HFFc6 (cell line): ENCODE data around the gene RAB11FIP2. TPM values are rescaled to one million over a fixed set of nuclear protein-coding genes. Genes with fewer than 3 reads are reported as not detected.
A peak's percentile ranks its signal among the peaks of the same experiment; 100 is the strongest.

ENCODE experiments used
- DNase-seq: peaks from one replicate; pipeline ENCODE4 v3.0.0-alpha.2; 2018
- H3K27ac Mint-ChIP-seq: 2 replicates; pipeline ENCODE4 v1.8.0; 2020; ENCODE audit warnings: mild to moderate bottlenecking, mixed read lengths
- H3K27me3 Mint-ChIP-seq: 2 replicates; pipeline ENCODE4 v1.8.0; 2021; ENCODE audit warnings: mild to moderate bottlenecking, moderate library complexity, mixed read lengths; ENCODE audit not compliant: insufficient read depth
- H3K36me3 Mint-ChIP-seq: 2 replicates; pipeline ENCODE4 v1.8.0; 2021; ENCODE audit warnings: low read depth, mixed read lengths
- H3K4me1 Mint-ChIP-seq: 2 replicates; pipeline ENCODE4 v1.8.0; 2020; ENCODE audit warnings: low read depth, mixed read lengths
- H3K4me3 Mint-ChIP-seq: 2 replicates; pipeline ENCODE4 v1.8.0; 2020; ENCODE audit warnings: mild to moderate bottlenecking, moderate library complexity, mixed read lengths
- H3K9me3 Mint-ChIP-seq: 2 replicates; pipeline ENCODE4 v1.8.0; 2020; ENCODE audit warnings: mild to moderate bottlenecking, mixed read lengths
- total RNA-seq, 6 experiments: library from RNA; stranded (reverse); fragmentation: NEBNext Ultra II Directional; extraction: Animal tissue kit (Norgen Biotek cat#: 25700); gene quantifications; 2 replicates in 1 of 6; 3 replicates in 5 of 6; pipeline ENCODE4 v1.2.3, GENCODE V29; 2021
- TF ChIP-seq, protein P1 (sequence below): fragments of 200-600 bp; sonication (generic); IDR thresholded peaks from 2 replicates; pipeline ENCODE4 v1.5.0; 2021; ENCODE audit warnings: antibody characterized with exemption, mild to moderate bottlenecking

The RAB11FIP2 gene
- total RNA-seq, 6 experiments from 2014 or later, result 13.3 to 16.4 (median 16.2) TPM

- Mint-ChIP-seq H3K36me3 (no peaks in the 10 kb centered on the region), H3K4me1 (no peaks in the 10 kb centered on the region), H3K27ac (no peak overlapping the region), H3K27me3 (no peaks in the 10 kb centered on the region), H3K9me3 (no peaks in the 10 kb centered on the region), H3K4me3 (no peak overlapping the region)
- TF ChIP-seq, protein P1, sequence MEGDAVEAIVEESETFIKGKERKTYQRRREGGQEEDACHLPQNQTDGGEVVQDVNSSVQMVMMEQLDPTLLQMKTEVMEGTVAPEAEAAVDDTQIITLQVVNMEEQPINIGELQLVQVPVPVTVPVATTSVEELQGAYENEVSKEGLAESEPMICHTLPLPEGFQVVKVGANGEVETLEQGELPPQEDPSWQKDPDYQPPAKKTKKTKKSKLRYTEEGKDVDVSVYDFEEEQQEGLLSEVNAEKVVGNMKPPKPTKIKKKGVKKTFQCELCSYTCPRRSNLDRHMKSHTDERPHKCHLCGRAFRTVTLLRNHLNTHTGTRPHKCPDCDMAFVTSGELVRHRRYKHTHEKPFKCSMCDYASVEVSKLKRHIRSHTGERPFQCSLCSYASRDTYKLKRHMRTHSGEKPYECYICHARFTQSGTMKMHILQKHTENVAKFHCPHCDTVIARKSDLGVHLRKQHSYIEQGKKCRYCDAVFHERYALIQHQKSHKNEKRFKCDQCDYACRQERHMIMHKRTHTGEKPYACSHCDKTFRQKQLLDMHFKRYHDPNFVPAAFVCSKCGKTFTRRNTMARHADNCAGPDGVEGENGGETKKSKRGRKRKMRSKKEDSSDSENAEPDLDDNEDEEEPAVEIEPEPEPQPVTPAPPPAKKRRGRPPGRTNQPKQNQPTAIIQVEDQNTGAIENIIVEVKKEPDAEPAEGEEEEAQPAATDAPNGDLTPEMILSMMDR, result no peak
- DNase-seq, result no peak
These were observed 59.4 kb downstream of the RAB11FIP2 start for GRCh38 chr10:117987244-117987909.

DNA sequence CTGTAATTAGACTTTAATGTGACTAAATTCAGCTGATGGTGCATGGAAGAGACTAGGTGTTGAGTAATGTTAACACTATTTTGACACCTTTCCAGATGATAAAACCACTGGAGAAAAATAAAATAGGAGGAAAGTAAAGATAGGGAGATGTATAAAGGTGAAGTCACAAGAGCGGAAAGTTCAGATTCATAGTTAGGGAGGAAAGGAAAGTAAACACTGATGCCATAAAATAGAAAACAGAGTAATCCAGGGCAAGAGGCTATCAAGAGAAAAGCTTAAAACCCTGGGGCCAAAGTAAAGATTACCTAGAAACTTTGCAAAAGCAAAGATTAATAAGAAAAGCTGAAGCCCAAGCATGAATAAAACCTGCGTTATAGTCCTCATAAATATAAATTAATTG is 62.8 kb downstream of the RAB11FIP2 start:
- Mint-ChIP-seq H3K4me3 (no peak overlapping the region), H3K27me3 (no peaks in the 10 kb centered on the region), H3K36me3 (no peaks in the 10 kb centered on the region), H3K4me1 (peaks cover 20% of the 10 kb centered on the region), H3K9me3 (no peaks in the 10 kb centered on the region), H3K27ac (no peak overlapping the region)
- TF ChIP-seq, protein P1, result no peak
- no peak for DNase-seq

DNA sequence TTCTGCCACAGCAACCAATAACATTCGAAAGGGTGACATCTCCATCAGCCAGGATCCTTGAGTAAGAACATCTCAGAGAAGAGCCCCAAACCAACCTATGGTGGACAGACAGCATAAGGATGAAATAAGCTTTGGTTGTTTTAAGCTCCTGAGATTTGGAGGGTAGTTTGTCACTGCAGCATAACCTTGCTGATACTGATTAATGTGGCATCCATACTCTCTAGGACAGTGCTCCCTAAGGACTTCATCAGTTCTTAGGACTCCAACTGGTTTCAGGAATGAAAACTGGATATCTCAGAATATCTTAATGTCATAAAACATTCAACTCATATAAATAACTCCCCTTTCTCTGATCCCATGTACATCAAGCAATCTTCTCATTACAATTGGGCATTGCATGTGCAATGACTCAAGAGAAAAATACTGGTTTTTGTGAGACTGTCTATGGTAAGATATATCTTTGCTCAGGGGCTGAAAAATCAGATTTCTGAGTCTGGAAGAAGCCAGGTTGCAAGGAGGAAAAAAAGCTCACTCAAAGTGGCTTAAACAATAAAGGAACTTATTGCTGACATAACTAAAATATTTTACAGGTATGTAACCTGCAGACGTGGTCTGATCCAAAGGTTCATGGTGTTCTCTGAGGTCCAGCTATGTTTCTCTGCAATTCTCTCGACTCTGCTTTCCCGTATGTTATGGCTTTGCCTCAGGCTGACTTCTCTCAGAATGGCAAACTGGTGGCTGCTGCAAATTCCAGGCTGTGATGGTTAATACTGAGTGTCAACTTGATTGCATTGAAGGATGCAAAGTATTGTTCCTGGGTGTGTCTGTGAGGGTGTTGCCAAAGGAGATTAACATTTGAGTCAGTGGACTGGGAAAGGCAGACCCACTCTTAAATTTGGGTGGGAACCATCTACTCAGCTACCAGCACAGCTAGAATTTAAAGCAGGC is 65.7 kb downstream of the RAB11FIP2 start:
- Mint-ChIP-seq H3K4me1 (peaks cover 20% of the 10 kb centered on the region), H3K4me3 (no peak overlapping the region), H3K27me3 (no peaks in the 10 kb centered on the region), H3K36me3 (no peaks in the 10 kb centered on the region), H3K9me3 (no peaks in the 10 kb centered on the region), H3K27ac (peak overlapping the region; percentile 60)
- TF ChIP-seq, protein P1, result no peak
- no peak for DNase-seq

GRCh38 chr10:117980216-117980615 is 66.5 kb downstream of the RAB11FIP2 start:
- H3K36me3 Mint-ChIP-seq, result no peaks in the 10 kb centered on the region
- H3K4me1 Mint-ChIP-seq, result peaks cover 20% of the 10 kb centered on the region
- peak overlapping the region; percentile 60 for H3K27ac Mint-ChIP-seq

GRCh38 chr10:117972168-117972837 is 74.4 kb downstream of the RAB11FIP2 start:
- no peak overlapping the region for H3K4me3 Mint-ChIP-seq
- H3K27ac Mint-ChIP-seq, result no peak overlapping the region
- TF ChIP-seq, protein P1, result no peak
- H3K36me3 Mint-ChIP-seq, result no peaks in the 10 kb centered on the region
- H3K4me1 Mint-ChIP-seq, result no peaks in the 10 kb centered on the region
- no peak for DNase-seq
- H3K9me3 Mint-ChIP-seq, result peaks cover 5% of the 10 kb centered on the region; the same call in 1 of the 2 replicates
- H3K27me3 Mint-ChIP-seq, result peaks cover 3% of the 10 kb centered on the region; the same call in 1 of the 2 replicates

More at GRCh38 chr10:117980216-117980615, 66.5 kb downstream of the RAB11FIP2 start:
- TF ChIP-seq, protein P1, result no peak
- peak; percentile 76 for DNase-seq
- H3K9me3 Mint-ChIP-seq, result no peaks in the 10 kb centered on the region
- no peak overlapping the region for H3K4me3 Mint-ChIP-seq
- no peaks in the 10 kb centered on the region for H3K27me3 Mint-ChIP-seq
